GM10847 (cell line): Measurements from ENCODE around the gene IL17RC.

Experiments used
- POLR2A ChIP-seq: IDR thresholded peaks from 2 replicates; pipeline ENCODE4 v1.6.1; 2011; ENCODE audit not compliant: insufficient read length; ENCODE audit errors: extremely low read depth

Gene IL17RC

GRCh38 chr3:9916734-9917680 lies at the start of gene IL17RC:
Gene IL17RC, plus strand, starts transcription at chr3:9917098. Its CDS starts 218 bp downstream, at chr3:9917316.
- TF ChIP-seq POLR2A: no peak

GRCh38 chr3:9867106-9867505 lies 49.8 kb upstream of the IL17RC start:
- no peak for TF ChIP-seq POLR2A

DNA sequence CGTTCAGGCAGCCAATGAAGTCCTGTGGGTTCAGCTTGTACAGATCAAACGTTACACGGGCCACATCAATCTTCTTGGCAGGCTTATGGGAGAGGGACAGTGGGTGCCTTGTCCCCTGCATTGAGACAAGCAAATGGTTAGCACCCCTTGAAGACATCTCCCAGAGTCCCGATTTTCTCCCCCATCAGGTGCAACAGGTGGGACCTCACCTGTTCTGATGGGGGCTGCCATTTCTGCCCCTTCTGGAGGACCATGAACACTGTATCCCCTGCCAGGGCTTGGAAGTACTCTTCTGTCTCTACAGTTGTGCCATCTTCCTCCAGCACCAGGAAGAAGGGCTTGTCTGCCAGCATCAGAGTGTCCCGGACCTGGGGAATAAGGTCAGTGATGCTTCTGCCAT lies 46.9 kb upstream of the IL17RC start:
- TF ChIP-seq POLR2A: no peak

GRCh38 chr3:9870978-9871377 lies 45.9 kb upstream of the IL17RC start:
- no peak for TF ChIP-seq POLR2A

- no peak for TF ChIP-seq POLR2A
Observed at GRCh38 chr3:9875448-9875847, 41.5 kb upstream of the IL17RC start.

DNA sequence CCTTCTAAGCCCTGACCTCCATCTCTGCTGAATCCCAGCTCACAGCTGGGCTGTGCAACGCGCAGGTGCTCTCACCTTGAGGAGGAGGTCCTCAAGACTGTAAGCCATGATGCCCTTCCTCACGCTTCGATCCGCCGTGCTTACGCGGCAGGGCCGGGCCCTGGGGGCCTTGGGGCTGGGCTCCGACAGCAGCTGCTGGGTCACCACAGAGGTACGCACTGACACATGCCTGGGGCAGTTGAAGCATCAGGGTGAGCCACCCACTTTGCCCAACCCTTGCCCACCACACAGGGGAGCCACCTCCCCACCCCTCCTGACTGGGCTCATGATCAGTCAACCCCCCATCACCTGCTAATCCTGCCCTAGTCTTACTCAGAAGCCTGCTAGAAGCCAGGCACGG lies 39.9 kb upstream of the IL17RC start:
- TF ChIP-seq POLR2A: no peak

DNA sequence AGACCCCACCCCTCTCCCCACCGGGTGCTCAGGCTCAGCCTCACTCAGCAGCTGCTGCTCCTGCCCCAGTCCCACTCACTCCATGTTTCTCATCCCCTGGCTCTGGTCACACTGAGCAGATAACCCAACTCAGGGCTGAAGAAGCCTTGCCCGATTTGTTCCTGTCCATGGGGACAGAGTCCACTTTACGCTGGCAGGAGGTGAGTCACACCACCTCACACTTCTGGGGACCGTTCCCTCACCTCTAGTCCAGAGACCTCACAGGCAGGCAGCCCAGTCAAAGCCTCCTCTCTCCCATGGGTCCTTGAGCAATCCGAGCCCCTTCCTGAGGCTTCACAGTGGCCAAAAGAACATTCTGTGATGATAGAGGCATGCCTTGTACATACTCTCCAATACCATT lies 38.2 kb upstream of the IL17RC start:
- no peak for TF ChIP-seq POLR2A

DNA sequence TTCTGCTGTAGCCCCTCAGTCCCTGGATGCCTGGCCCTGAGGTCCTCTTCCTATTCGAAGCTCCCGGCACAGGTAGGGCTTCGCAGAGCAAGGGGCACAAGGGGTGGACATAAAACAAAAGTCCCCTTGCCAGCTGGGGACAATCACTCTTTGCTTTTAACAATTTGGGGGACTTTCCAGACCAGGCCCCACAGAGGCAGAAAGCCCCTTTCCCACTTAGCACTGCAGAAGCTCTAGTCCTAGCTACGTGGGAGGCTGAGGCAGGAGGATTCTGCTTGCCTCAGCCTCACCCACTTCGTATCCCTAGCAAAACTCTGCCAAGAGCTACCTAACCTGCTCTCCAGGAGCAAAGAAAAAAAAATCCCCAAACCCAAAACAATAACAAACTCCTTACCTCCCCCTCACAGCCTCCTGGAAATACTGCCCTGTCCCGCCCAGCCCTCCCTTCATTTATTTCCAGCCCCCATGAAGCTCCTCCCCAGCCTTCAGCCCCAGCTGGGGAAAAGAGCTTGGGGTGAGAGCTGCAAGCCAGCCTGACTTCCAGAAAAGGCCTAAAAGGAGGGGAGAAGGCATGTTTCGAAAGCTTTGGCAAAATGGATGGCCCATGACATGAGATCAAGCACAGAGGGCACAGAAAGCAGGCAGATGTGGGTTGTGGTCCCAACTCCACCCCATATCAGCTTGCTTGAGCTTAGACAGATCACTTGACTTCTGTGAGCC lies 36.9 kb upstream of the IL17RC start, which contains the start of gene CIDEC:
Gene CIDEC (minus strand): TSS at position 424 of the 720 bp plus-strand sequence. CDS start 1,767 bp downstream, outside the sequence.
- TF ChIP-seq POLR2A: no peak

DNA sequence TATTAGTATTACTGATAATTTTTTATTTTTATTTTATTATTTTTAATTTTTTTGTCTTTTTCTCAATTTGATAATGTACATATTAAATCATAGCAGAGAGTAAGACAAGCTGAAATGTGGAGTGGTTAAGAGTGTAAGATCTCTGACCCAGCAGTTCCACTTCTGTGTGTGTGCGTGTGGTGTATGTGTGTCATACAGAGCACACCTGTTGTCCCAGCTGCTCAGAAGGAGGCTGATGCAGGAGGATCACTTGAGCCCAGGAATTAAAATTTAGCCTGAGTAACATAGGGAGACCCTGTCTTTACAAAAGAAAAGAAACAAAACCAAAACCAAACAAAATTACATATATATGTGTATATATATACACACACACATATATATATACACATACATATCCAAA lies 35.5 kb upstream of the IL17RC start:
- no peak for TF ChIP-seq POLR2A

DNA sequence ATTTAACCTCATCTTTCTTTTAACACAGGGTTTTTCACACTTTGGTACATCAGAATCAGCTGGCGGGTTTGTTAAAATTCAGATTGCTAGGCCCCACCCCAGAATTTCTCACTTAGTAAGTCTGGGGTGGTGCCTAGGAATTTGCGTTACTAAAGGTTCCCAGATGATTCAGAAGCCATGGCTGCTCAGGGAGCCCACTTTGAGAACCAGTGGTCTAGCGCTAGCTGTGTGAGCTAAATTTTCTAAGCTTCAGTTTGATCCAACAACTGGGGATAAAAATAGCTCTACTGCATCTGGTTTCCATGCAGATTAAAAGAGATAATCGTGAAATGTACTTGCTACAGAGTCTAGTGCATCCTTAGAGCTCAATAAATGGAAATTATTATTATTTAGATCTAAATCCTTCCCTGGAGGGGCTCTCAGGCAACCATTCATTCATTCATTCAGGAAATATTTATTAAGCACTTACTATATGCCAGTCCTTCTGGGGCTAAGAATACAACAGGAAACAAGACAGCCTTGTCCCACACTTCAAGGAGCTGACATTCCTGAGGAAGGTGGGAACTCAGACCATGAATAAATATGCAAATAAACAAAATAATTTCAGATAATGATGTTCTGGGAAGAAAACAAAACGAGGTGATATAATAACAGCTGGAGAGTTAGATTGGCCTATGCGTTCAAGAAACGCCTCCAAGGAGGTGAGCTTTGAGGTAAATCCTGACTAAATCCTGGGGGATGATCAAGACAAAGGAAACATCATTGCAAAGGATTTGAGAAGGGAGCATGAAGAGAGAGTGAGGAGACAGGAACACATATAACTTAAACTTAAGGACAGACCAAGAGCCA lies 33.0 kb upstream of the IL17RC start:
- no peak for TF ChIP-seq POLR2A

- no peak for TF ChIP-seq POLR2A
Observed at GRCh38 chr3:9884555-9885165, 32.2 kb upstream of the IL17RC start.

DNA sequence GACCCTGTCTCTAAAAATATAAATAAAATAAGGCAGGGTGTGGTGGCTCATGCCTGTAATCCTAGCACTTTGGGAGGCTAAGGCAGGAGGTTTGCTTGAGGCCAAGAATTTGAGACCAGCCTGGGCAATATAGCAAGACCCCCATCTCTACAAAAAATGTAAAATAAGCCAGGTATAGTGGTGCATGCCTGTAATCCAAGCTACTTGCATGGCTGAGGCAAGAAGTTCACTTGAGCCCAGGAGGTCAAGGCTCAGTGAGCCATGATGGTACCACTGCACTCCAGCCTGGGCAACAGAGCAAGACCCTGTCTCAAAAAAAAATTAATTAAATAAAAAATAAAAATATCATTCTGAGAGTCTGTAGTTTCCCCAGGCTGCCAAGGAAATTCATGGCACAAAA lies 30.6 kb upstream of the IL17RC start:
- TF ChIP-seq POLR2A: no peak

DNA sequence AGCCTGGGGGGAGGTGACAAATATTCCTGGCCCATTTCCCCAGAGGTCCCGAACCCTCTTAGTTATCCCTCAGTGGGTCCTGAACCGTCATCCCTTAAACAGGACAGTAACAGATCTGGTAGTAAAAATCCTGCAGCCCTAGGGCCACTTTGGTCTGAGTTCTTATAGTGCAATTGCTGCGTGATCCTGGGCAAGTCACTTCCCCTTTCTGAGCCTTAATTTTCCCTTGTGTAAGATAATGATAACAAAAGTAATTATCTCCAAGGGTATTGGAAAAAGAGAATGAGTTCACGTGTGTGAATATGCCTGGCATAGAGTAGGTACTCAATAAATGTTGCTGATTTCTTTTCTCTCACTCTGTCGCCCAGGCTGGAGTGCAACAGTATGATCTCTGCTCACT lies 29.4 kb upstream of the IL17RC start:
- no peak for TF ChIP-seq POLR2A

- TF ChIP-seq POLR2A: no peak
Observed at GRCh38 chr3:9888540-9888939, 28.4 kb upstream of the IL17RC start.

DNA sequence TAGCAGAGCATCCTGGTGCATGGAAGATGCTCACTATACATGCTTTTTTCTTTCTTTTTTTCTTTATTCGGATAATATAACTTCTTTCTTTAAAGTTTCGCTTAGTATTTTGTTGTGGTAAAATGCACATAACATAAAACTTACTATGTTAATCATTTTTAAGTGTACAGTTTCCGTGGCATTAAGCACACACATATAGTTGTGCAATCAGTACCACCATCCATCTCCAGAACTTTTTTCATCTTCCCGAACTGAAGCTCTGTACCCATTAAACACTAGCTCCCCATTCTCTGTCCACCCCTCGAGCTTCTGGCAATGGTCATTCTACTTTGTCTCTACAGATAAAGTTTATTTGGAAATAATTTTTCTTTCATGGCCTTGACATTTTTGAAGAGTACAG lies 27.5 kb upstream of the IL17RC start:
- TF ChIP-seq POLR2A: no peak
